Large intestine (tissue), 3 donors: ENCODE results near the gene VPS11. TPM values are rescaled to one million over a fixed set of nuclear protein-coding genes. Genes with fewer than 3 reads are reported as not detected.

Experiments used
- DNase-seq, 2 donors: peaks; one replicate each; pipeline versions ENCODE4 v3.0.0 to v3.0.0-alpha.2; 2013
- H3K27ac ChIP-seq: one replicate; pipeline ENCODE4 v1.5.1; 2013; ENCODE audit warnings: low read length
- H3K27me3 ChIP-seq: 2 replicates; pipeline ENCODE4 v1.6.1; 2013; ENCODE audit warnings: low read length; ENCODE audit not compliant: control insufficient read depth, insufficient read depth
- H3K36me3 ChIP-seq: 2 replicates; pipeline ENCODE4 v1.6.1; 2013; ENCODE audit warnings: low read length; ENCODE audit not compliant: control insufficient read depth, insufficient read depth
- H3K4me1 ChIP-seq: one replicate; pipeline ENCODE4 v1.6.1; 2013; ENCODE audit warnings: low read length; ENCODE audit not compliant: control insufficient read depth, insufficient read depth
- H3K4me3 ChIP-seq: one replicate; pipeline ENCODE4 v1.5.1; 2013; ENCODE audit warnings: low read length
- H3K9me3 ChIP-seq: one replicate; pipeline ENCODE4 v1.6.1; 2013; ENCODE audit warnings: mild to moderate bottlenecking, low read depth, low read length, moderate library complexity; ENCODE audit not compliant: control insufficient read depth
- WGBS: methylation state at CpG from one replicate; pipeline ENCODE4 v1.1.5; 2013; ENCODE audit warnings: low lambda C conversion rate; ENCODE audit not compliant: insufficient coverage; 5-methylcytosine and 5-hydroxymethylcytosine counted together
- polyA plus RNA-seq: library from polyadenylated mRNA; unstranded; fragments of 120-200 nt; gene quantifications from one replicate; pipeline ENCODE4 v1.2.1, GENCODE V29; 2013

Gene VPS11
- polyA plus RNA-seq, 1 donor: 50.4 TPM

DNA sequence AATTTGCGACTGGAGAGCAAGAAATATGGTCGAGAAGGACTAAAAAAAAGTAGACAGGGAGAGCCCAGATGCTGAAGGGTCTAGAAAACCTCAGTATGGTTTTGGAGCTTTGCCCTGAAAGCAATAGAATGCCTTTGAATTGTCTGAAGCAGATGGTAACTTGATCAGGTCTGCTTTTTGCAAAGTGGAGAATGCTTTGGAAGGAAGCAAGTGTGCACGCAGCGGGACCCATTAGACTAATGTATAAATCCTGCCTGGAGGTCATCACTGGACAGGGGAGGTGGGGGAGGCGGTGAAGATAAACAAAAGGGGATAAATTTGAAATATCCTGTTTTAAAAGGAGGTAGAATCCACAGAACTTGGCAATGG lies 53.0 kb downstream of the VPS11 start:
- Histone ChIP-seq H3K27ac (peak overlapping the region; percentile 68), H3K4me3 (peak overlapping the region; percentile 63), H3K27me3 (no peaks in the 10 kb centered on the region), H3K9me3 (no peaks in the 10 kb centered on the region), H3K36me3 (peaks cover 27% of the 10 kb centered on the region), H3K4me1 (peaks cover 19% of the 10 kb centered on the region)
- WGBS: 10% methylated on average over 4 of the region's 5 CpGs
- DNase-seq: no peak

DNA sequence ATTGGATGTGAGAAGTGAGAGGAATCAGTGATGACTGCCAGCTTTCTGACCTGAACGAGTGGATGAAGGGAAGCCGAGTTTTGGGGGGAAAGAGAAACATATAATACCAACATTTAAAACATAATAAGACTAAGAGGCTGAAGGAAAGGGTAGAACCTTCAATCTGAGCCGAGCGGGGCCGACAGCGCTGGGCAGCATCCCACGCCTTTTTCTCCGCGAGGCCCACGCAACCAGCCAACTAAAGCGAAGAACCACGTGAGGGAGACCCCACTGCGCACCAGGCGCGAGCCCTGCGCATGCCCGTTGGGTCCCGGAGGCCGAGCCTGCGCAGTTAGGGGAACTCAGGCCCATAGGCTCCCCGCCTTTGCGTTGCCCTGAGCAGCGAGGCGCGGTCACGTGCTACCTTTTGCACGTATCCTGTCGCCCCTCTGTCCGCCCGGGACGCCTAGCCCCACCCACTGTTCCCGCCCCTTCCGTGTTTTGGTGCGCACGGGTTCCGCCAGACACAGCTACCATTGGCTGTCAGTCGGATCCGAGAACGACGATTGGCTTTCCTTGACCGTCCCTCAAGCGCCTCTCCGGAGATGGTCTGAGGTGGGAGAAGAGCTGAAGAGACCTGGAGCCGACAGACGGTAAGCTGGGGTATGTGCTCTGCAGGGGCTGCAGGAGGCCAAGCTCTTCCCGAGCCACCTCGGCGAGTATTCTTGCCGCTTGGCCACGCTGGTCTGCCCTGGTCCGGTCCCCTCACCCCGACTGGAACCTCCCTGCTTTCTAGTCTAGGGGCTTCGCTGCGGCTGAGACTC lies 53.6 kb downstream of the VPS11 start, which contains the start of gene HINFP:
HINFP (plus strand) TSS at position 573 of the 803 bp plus-strand sequence. CDS start 5,365 bp downstream, outside the sequence.
- 0% methylated on average over 5 of the region's 54 CpGs for WGBS
- Histone ChIP-seq H3K4me3 (peak within 1 kb of the TSS; percentile 90), H3K9me3 (no peaks in the 10 kb centered on the region), H3K27me3 (no peaks in the 10 kb centered on the region), H3K27ac (peak within 1 kb of the TSS; percentile 90), H3K36me3 (peaks cover 21% of the 10 kb centered on the region), H3K4me1 (peaks cover 25% of the 10 kb centered on the region)
- DNase-seq: peak; percentile 99

DNA sequence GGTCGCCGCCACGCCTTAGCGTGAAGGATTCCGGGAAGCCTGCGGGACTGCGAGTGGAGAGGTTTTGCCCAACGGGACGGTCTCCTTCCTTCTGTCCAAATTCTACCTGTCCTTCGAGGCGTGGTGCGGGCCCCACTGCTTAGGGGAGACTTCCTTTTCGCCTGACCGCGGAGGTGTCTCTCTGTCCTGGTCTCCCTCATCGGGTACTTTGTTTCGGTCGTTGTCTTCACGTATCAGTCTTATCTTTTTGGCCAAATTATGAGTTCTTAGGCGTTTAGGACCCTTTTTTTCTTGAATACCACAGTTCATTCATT lies 54.1 kb downstream of the VPS11 start:
- no peak for DNase-seq
- peak overlapping the region; percentile 90 for H3K27ac ChIP-seq
- no peaks in the 10 kb centered on the region for H3K9me3 ChIP-seq
- no CpG with 5 or more reads among the region's 20 CpGs for WGBS
- H3K27me3 ChIP-seq: no peaks in the 10 kb centered on the region
- H3K4me3 ChIP-seq: peak overlapping the region; percentile 90
- H3K4me1 ChIP-seq: peaks cover 31% of the 10 kb centered on the region
- peaks cover 16% of the 10 kb centered on the region for H3K36me3 ChIP-seq

DNA sequence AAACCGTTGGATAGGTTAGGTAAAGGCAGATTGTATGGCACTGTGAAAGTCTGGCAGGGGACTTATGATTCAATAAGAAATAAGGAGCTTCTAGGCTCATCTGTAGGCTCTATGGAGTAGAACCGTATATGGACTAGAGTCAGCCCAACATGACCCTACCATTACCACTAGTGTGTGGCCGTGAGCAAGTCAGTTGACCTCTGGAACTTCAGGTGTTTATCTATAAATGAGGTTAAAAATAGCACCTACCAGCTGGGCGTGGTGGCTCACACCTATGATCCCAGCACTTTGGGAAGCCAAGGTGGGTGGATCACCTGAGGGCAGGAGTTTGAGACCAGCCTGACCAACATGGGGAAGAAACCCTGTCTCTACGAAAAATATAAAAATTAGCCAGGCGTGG lies 58.2 kb downstream of the VPS11 start:
- no peaks in the 10 kb centered on the region for H3K9me3 ChIP-seq
- DNase-seq: peak; percentile 62 to 78
- H3K27ac ChIP-seq: peak overlapping the region; percentile 80
- peaks cover 30% of the 10 kb centered on the region for H3K4me1 ChIP-seq
- no CpG with 5 or more reads among the region's 6 CpGs for WGBS
- H3K27me3 ChIP-seq: no peaks in the 10 kb centered on the region
- H3K36me3 ChIP-seq: peaks cover 27% of the 10 kb centered on the region
- no peak overlapping the region for H3K4me3 ChIP-seq

DNA sequence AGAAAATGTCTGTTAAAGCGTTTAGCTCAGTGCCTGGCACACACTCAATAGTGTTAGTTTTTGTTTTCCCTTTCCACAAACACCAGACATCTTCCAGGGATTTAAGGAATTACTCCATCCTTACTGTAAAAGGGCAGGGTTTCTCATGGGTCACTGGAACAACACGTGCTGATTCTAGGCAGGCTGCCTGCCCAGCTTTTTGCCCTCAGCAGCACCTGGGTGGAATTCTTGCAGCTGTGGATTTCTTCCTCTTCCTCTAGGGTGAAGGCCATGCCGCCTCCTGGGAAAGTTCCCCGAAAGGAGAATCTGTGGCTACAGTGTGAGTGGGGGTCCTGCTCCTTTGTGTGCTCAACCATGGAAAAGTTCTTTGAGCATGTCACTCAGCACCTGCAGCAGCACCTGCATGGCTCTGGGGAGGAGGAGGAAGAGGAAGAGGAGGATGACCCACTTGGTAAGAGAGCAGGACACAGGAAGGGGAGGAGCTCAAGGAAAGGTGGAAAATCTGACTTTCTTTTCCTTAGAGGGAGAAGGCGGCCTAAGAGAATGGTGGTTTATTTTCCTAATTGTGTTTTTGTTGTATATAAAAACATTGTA lies 59.2 kb downstream of the VPS11 start:
- WGBS: no CpG with 5 or more reads among the region's 5 CpGs
- peak overlapping the region; percentile 80 for H3K27ac ChIP-seq
- H3K9me3 ChIP-seq: no peaks in the 10 kb centered on the region
- H3K4me3 ChIP-seq: no peak overlapping the region
- peaks cover 37% of the 10 kb centered on the region for H3K36me3 ChIP-seq
- DNase-seq: no peak
- H3K4me1 ChIP-seq: peaks cover 28% of the 10 kb centered on the region
- H3K27me3 ChIP-seq: no peaks in the 10 kb centered on the region

DNA sequence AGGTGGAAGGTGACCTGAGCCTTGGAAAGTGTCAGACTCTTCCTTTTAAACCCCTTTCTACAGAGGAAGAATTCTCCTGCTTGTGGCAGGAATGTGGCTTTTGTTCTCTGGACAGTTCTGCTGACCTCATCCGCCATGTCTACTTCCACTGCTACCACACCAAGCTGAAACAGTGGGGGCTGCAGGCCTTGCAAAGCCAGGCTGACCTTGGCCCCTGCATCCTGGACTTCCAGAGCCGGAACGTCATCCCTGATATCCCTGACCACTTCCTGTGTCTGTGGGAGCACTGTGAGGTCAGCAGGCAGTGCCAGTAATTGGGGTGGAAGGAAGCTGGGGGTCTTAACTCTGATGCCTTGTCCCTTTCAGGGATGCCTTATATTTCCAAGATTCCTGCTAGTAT lies 63.0 kb downstream of the VPS11 start:
- no CpG with 5 or more reads among the region's 3 CpGs for WGBS
- H3K9me3 ChIP-seq: no peaks in the 10 kb centered on the region
- no peak for DNase-seq
- peaks cover 13% of the 10 kb centered on the region for H3K4me1 ChIP-seq
- peaks cover 54% of the 10 kb centered on the region for H3K36me3 ChIP-seq
- H3K27me3 ChIP-seq: no peaks in the 10 kb centered on the region
- no peak overlapping the region for H3K27ac ChIP-seq
- no peak overlapping the region for H3K4me3 ChIP-seq

Other genes with a start within 250 kb of the VPS11 start
- gene CXCR5, start 183.9 kb upstream of the VPS11 start, polyA plus RNA-seq: 0.07 TPM
- gene BCL9L, start 141.9 kb upstream of the VPS11 start, polyA plus RNA-seq: 28.4 TPM
- gene UPK2, start 111.5 kb upstream of the VPS11 start, polyA plus RNA-seq: 0.10 TPM
- gene FOXR1, start 96.1 kb upstream of the VPS11 start, polyA plus RNA-seq: 0.04 TPM
- gene CENATAC, start 69.7 kb upstream of the VPS11 start, polyA plus RNA-seq: 35.0 TPM
- 1,295 TPM for gene RPS25, start 49.5 kb upstream of the VPS11 start, polyA plus RNA-seq
- gene TRAPPC4, start 49.1 kb upstream of the VPS11 start, polyA plus RNA-seq: 87.9 TPM
- 192 TPM for gene SLC37A4, start 36.9 kb upstream of the VPS11 start, polyA plus RNA-seq
- 83.1 TPM for gene HYOU1, start 10.6 kb upstream of the VPS11 start, polyA plus RNA-seq
- 25.3 TPM for gene HMBS, start 17.1 kb downstream of the VPS11 start, polyA plus RNA-seq
- gene DPAGT1, start 34.0 kb downstream of the VPS11 start, polyA plus RNA-seq: 51.1 TPM
- 18.1 TPM for gene C2CD2L, start 39.5 kb downstream of the VPS11 start, polyA plus RNA-seq
- 40.2 TPM for gene HINFP, start 53.8 kb downstream of the VPS11 start, polyA plus RNA-seq
- gene ABCG4, start 81.2 kb downstream of the VPS11 start, polyA plus RNA-seq: 1.2 TPM
- gene NLRX1, start 100.9 kb downstream of the VPS11 start, polyA plus RNA-seq: 10.4 TPM
- gene NHERF4, start 117.7 kb downstream of the VPS11 start, polyA plus RNA-seq: 64.1 TPM
- gene CBL, start 138.5 kb downstream of the VPS11 start, polyA plus RNA-seq: 12.7 TPM
- gene MCAM, start 249.3 kb downstream of the VPS11 start, polyA plus RNA-seq: 50.4 TPM